SK-N-SH treated with all-trans-retinoic acid at 6 μM for 48 hours (cell line): ENCODE results near the gene FNIP2.
"Not testable (repeated sequence)": the region's sequence is repeated elsewhere in the genome, so short reads cannot be mapped to it uniquely, and the experiment has no call there.

Experiments
- ATAC-seq: fragments of 200-7000 bp; cut with Tn5 transposase; 3 replicates; pipeline ENCODE4 v1.9.1; 2020; ENCODE audit warnings: mild to moderate bottlenecking, moderate library complexity
- ARNTL ChIP-seq: fragments of 450-650 bp; formaldehyde crosslinking; IDR thresholded peaks from 2 replicates; pipeline ENCODE4 v1.5.0; 2020; ENCODE audit warnings: low read depth, mild to moderate bottlenecking, moderate library complexity, borderline replicate concordance
- BACH2 ChIP-seq: fragments of 250-450 bp; sonication (Bioruptor Pico); IDR thresholded peaks from 2 replicates; pipeline ENCODE4 v1.9.0; 2021; ENCODE audit warnings: mild to moderate bottlenecking, borderline replicate concordance
- CSDC2 ChIP-seq: fragments of 250-450 bp; sonication (Bioruptor Pico); IDR thresholded peaks from 2 replicates; pipeline ENCODE4 v1.5.0; 2020; ENCODE audit warnings: mild to moderate bottlenecking, moderate library complexity
- ESRRG ChIP-seq: fragments of 250-450 bp; sonication (Bioruptor Pico); IDR thresholded peaks from 2 replicates; pipeline ENCODE4 v1.6.1; 2021; ENCODE audit warnings: mild to moderate bottlenecking
- GLIS3 ChIP-seq: fragments of 250-450 bp; sonication (Bioruptor Pico); IDR thresholded peaks from 2 replicates; pipeline ENCODE4 v1.5.0; 2020; ENCODE audit warnings: mild to moderate bottlenecking, moderate library complexity
- ISL1 ChIP-seq: fragments of 250-450 bp; sonication (Bioruptor Pico); IDR thresholded peaks from 2 replicates; pipeline ENCODE4 v2.1.2; 2022; ENCODE audit warnings: mild to moderate bottlenecking, moderate library complexity
- OSR1 ChIP-seq: fragments of 250-450 bp; sonication (Bioruptor Pico); IDR thresholded peaks from 2 replicates; pipeline ENCODE4 v1.8.0; 2022; ENCODE audit warnings: moderate library complexity, mild to moderate bottlenecking, inconsistent platforms
- SNAI2 ChIP-seq: fragments of 250-450 bp; sonication (Bioruptor Pico); IDR thresholded peaks from 2 replicates; pipeline ENCODE4 v1.5.0; 2020; ENCODE audit warnings: mild to moderate bottlenecking, moderate library complexity
- TOX ChIP-seq: fragments of 250-450 bp; sonication (Bioruptor Pico); IDR thresholded peaks from 2 replicates; pipeline ENCODE4 v1.8.0; 2021; ENCODE audit warnings: mild to moderate bottlenecking, moderate library complexity, borderline replicate concordance
- ZC3H10 ChIP-seq: fragments of 250-450 bp; sonication (Bioruptor Pico); IDR thresholded peaks from 2 replicates; pipeline ENCODE4 v1.5.1; 2021; ENCODE audit warnings: mild to moderate bottlenecking, moderate library complexity
- ZFP3 ChIP-seq: fragments of 250-450 bp; sonication (Bioruptor Pico); IDR thresholded peaks from 2 replicates; pipeline ENCODE4 v1.5.0; 2020; ENCODE audit warnings: mild to moderate bottlenecking, moderate library complexity
- ZFP30 ChIP-seq: fragments of 450-650 bp; formaldehyde crosslinking; IDR thresholded peaks from 2 replicates; pipeline ENCODE4 v1.5.0; 2022; ENCODE audit warnings: mild to moderate bottlenecking, moderate library complexity
- ZNF565 ChIP-seq: fragments of 450-650 bp; formaldehyde crosslinking; conservative IDR thresholded peaks from 2 replicates; pipeline ENCODE4 v1.5.0; 2020; ENCODE audit warnings: low read depth, mild to moderate bottlenecking, moderate library complexity
- ZNF70 ChIP-seq: fragments of 450-650 bp; formaldehyde crosslinking; IDR thresholded peaks from 2 replicates; pipeline ENCODE4 v1.5.0; 2020; ENCODE audit warnings: mild to moderate bottlenecking, moderate library complexity
- ZNF8 ChIP-seq: fragments of 450-650 bp; formaldehyde crosslinking; IDR thresholded peaks from 2 replicates; pipeline ENCODE4 v1.5.0; 2020; ENCODE audit warnings: mild to moderate bottlenecking, moderate library complexity
- TF ChIP-seq, protein P1 (sequence below): fragments of 250-450 bp; sonication (Bioruptor Pico); IDR thresholded peaks from 2 replicates; pipeline ENCODE4 v1.5.1; 2020; ENCODE audit warnings: low read depth, mild to moderate bottlenecking, moderate library complexity
- TF ChIP-seq, protein P2 (sequence below): fragments of 250-450 bp; sonication (Bioruptor Pico); IDR thresholded peaks from 2 replicates; pipeline ENCODE4 v1.8.0; 2020; ENCODE audit warnings: mild to moderate bottlenecking, moderate library complexity, borderline replicate concordance
- TF ChIP-seq, protein P3 (sequence below): fragments of 250-450 bp; sonication (Bioruptor Pico); IDR thresholded peaks from 2 replicates; pipeline ENCODE4 v1.5.0; 2020; ENCODE audit warnings: mild to moderate bottlenecking, moderate library complexity

FNIP2 gene

DNA sequence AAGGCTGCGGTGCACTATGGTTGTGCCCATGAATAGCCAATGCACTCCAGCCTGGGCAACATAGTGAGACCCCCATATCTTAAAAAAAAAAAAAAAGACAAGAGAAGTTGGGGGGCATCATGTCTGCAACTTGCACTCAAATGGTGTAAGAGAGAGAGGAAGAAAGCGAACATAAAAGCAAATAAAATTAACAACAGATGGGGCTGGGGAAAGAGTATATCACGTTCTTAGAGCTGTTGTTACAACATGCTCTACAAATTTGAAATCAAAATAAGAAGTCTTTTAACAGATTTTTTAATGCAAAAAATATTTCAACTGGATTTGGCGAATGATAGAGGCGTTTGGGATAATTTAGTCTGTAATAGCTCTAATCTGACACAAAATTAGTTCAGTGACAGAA, 144.9 kb downstream of the FNIP2 start:
- peak; percentile 57 for ATAC-seq
- TF ChIP-seq, protein P1, sequence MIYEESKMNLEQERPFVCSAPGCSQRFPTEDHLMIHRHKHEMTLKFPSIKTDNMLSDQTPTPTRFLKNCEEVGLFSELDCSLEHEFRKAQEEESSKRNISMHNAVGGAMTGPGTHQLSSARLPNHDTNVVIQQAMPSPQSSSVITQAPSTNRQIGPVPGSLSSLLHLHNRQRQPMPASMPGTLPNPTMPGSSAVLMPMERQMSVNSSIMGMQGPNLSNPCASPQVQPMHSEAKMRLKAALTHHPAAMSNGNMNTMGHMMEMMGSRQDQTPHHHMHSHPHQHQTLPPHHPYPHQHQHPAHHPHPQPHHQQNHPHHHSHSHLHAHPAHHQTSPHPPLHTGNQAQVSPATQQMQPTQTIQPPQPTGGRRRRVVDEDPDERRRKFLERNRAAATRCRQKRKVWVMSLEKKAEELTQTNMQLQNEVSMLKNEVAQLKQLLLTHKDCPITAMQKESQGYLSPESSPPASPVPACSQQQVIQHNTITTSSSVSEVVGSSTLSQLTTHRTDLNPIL, result no peak
- TF ChIP-seq, protein P2, sequence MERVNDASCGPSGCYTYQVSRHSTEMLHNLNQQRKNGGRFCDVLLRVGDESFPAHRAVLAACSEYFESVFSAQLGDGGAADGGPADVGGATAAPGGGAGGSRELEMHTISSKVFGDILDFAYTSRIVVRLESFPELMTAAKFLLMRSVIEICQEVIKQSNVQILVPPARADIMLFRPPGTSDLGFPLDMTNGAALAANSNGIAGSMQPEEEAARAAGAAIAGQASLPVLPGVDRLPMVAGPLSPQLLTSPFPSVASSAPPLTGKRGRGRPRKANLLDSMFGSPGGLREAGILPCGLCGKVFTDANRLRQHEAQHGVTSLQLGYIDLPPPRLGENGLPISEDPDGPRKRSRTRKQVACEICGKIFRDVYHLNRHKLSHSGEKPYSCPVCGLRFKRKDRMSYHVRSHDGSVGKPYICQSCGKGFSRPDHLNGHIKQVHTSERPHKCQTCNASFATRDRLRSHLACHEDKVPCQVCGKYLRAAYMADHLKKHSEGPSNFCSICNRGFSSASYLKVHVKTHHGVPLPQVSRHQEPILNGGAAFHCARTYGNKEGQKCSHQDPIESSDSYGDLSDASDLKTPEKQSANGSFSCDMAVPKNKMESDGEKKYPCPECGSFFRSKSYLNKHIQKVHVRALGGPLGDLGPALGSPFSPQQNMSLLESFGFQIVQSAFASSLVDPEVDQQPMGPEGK (CRISPR knock-in tag), result no peak
- TF ChIP-seq ESRRG, result no peak
- no peak for TF ChIP-seq ZNF70 (CRISPR knock-in tag)
- TF ChIP-seq ZFP30, result no peak
- no peak for TF ChIP-seq CSDC2
- TF ChIP-seq ZNF565 (CRISPR knock-in tag), result no peak
- TF ChIP-seq, protein P3, sequence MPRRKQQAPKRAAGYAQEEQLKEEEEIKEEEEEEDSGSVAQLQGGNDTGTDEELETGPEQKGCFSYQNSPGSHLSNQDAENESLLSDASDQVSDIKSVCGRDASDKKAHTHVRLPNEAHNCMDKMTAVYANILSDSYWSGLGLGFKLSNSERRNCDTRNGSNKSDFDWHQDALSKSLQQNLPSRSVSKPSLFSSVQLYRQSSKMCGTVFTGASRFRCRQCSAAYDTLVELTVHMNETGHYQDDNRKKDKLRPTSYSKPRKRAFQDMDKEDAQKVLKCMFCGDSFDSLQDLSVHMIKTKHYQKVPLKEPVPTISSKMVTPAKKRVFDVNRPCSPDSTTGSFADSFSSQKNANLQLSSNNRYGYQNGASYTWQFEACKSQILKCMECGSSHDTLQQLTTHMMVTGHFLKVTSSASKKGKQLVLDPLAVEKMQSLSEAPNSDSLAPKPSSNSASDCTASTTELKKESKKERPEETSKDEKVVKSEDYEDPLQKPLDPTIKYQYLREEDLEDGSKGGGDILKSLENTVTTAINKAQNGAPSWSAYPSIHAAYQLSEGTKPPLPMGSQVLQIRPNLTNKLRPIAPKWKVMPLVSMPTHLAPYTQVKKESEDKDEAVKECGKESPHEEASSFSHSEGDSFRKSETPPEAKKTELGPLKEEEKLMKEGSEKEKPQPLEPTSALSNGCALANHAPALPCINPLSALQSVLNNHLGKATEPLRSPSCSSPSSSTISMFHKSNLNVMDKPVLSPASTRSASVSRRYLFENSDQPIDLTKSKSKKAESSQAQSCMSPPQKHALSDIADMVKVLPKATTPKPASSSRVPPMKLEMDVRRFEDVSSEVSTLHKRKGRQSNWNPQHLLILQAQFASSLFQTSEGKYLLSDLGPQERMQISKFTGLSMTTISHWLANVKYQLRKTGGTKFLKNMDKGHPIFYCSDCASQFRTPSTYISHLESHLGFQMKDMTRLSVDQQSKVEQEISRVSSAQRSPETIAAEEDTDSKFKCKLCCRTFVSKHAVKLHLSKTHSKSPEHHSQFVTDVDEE (CRISPR knock-in tag), result no peak
- TF ChIP-seq SNAI2 (CRISPR knock-in tag), result no peak
- TF ChIP-seq ZFP3 (CRISPR knock-in tag), result no peak
- no peak for TF ChIP-seq ARNTL
- no peak for TF ChIP-seq ISL1 (CRISPR knock-in tag)
- TF ChIP-seq TOX (CRISPR knock-in tag), result no peak
- TF ChIP-seq, all 23 proteins: peak for 0

DNA sequence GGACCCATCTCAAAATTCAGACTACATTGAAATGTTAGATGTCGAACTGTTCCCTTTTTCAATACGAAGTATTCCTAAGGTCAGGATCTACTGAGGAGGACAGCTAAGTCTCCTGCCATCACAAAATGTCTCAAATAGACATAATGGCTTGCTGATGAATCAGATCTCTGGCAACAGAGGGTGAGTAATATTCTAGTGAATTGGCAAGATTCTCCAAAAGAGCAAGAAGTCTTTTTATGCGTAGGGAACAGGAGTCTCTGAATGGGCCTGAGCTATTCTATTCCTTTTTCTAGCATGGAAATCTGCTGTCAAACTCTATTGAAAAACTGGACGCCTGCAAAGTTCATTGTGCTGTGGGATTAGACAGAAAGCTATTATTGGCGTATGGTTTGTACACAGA, 145.4 kb downstream of the FNIP2 start:
- TF ChIP-seq OSR1 (CRISPR knock-in tag), result no peak
- no peak for TF ChIP-seq ZFP3 (CRISPR knock-in tag)
- TF ChIP-seq CSDC2, result no peak
- TF ChIP-seq SNAI2 (CRISPR knock-in tag), result no peak
- no peak for TF ChIP-seq ZNF8
- TF ChIP-seq ZNF70 (CRISPR knock-in tag), result no peak
- ATAC-seq, result peak; percentile 87

DNA sequence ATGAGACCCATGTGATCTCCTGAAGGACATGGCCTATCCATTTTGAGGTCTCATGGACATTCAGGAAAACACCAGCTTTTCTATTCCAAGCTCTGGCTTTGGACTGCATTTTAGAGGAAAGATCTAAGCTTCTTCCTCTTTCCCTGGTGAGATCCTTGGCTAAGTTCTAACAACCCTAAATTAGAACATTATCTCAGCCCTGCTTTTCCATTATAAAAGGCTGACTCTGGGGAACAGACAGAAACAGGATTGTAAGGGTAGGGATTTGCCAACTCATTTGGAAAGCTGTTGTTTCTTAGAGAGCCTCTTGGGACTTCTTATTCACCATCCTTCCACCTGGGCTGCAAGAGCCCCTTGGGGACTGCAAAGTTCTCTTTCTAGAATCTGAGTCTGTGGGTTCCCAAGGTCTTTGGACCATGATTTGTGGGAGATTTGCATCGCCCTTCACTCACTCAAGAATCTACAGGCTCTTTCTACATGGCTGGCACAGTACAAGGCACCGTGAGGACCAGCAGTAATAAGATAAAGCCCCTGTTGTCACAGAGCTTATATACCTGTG, 146.9 kb downstream of the FNIP2 start:
- TF ChIP-seq GLIS3 (CRISPR knock-in tag) (no peak), ZFP30 (no peak), TOX (CRISPR knock-in tag) (no peak), ZC3H10 (no peak), ZNF565 (CRISPR knock-in tag) (no peak), ISL1 (CRISPR knock-in tag) (no peak), ZNF70 (CRISPR knock-in tag) (no peak), BACH2 (no peak), ARNTL (no peak), ZFP3 (CRISPR knock-in tag) (no peak)
- TF ChIP-seq, protein P3 (CRISPR knock-in tag), result no peak
- ATAC-seq, result no peak

DNA sequence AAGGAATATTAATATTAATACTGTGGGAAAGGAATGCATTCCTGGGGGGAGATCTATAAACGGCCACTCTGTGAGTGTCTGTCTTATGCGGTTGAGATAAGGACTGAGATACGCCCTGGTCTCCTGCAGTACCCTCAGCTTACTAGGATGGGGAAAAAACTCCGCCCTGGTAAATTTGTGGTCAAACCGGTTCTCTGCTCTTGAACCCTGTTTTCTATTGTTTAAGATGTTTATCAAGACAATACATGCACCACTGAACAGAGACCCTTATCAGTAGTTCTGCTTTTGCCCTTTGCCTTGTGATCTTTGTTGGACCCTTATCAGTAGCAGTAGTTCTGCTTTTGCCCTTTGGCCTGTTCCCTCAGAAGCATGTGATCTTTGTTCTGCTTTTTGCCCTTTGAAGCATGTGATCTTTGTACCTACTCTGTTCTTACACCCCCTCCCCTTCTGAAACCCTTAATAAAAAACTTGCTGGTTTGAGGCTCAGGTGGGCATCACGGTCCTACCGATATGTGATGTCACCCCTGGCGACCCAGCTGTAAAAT, 151.7 kb downstream of the FNIP2 start:
- not testable (repeated sequence) for ATAC-seq

DNA sequence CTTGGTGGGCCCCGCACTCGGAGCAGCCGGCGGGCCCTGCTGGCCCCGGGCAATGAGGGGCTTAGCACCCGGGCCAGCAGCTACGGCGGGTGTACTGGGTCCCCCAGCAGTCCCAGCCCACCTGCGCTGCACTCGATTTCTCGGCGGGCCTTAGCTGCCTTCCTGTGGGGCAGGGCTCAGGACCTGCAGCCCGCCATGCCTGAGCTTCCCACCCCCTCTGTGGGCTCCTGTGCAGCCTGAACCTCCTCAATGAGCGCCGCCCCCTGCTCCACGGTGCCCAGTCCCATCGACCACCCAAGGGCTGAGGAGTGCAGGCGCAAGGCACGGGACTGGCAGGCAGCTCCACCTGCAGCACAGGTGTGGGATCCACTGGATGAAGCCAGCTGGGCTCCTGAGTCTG, 158.9 kb downstream of the FNIP2 start:
- ATAC-seq, result not testable (repeated sequence)
